HG03354 (cell line): ENCODE results near the gene CCM2.

Experiments
- ATAC-seq: cut with Tn5 transposase; IDR thresholded peaks from one replicate; pipeline ENCODE4 v1.9.1; 2021; ENCODE audit warnings: mild to moderate bottlenecking; ENCODE audit not compliant: unreplicated experiment, poor library complexity, severe bottlenecking

Gene CCM2

GRCh38 chr7:45000093-45001032 lies at the start of gene CCM2:
Gene CCM2, plus strand, starts transcription at chr7:45000201. Its CDS starts 133 bp downstream, at chr7:45000334.
- peak; percentile 8 for ATAC-seq

- no peak for ATAC-seq
Measured at GRCh38 chr7:44953156-44953555, 46.8 kb upstream of the CCM2 start.

GRCh38 chr7:44955733-44956132 lies 44.3 kb upstream of the CCM2 start:
- ATAC-seq = no peak

GRCh38 chr7:44956157-44956766 lies 43.7 kb upstream of the CCM2 start:
- ATAC-seq = no peak

GRCh38 chr7:44958645-44959344 lies 41.2 kb upstream of the CCM2 start:
- no peak for ATAC-seq

- no peak for ATAC-seq
Measured at GRCh38 chr7:44959433-44959951, 40.5 kb upstream of the CCM2 start.

GRCh38 chr7:44960011-44960580 lies 39.9 kb upstream of the CCM2 start:
- no peak for ATAC-seq

- no peak for ATAC-seq
Measured at GRCh38 chr7:44961844-44962482, 38.0 kb upstream of the CCM2 start.

- ATAC-seq = no peak
Measured at GRCh38 chr7:44962483-44963251, 37.3 kb upstream of the CCM2 start.

GRCh38 chr7:44963364-44964290 lies 36.4 kb upstream of the CCM2 start:
- ATAC-seq = no peak

GRCh38 chr7:44964384-44964830 lies 35.6 kb upstream of the CCM2 start:
- ATAC-seq = no peak

- ATAC-seq = no peak
Measured at GRCh38 chr7:44964831-44965440, 35.1 kb upstream of the CCM2 start.

- no peak for ATAC-seq
Measured at GRCh38 chr7:44965441-44965903, 34.5 kb upstream of the CCM2 start.

GRCh38 chr7:44965937-44966730 lies 33.9 kb upstream of the CCM2 start:
- no peak for ATAC-seq

GRCh38 chr7:44966731-44967538 lies 33.1 kb upstream of the CCM2 start:
- ATAC-seq = no peak
